Small intestine (tissue), 7 donors: ENCODE results near the gene APOA4. TPM values are rescaled to one million over a fixed set of nuclear protein-coding genes. Genes with fewer than 3 reads are reported as not detected.

Source experiments
- DNase-seq, 2 donors: peaks; one replicate each; pipeline versions ENCODE4 v3.0.0 to v3.0.0-alpha.2; 2013
- FAIRE-seq: peaks from 2 replicates; lab custom pipeline; 2012; peaks lifted over from hg19 to GRCh38; lab: Jason Lieb, UNC
- H3K27ac ChIP-seq, 3 donors: one replicate each; pipeline ENCODE4 v1.5.1; 2013; ENCODE audit warnings: low read length in 2 of 3, mild to moderate bottlenecking in 2 of 3, control low read depth in 1 of 3, inconsistent platforms in 1 of 3, low read depth in 1 of 3, moderate library complexity in 1 of 3
- H3K27me3 ChIP-seq, 3 donors: one replicate each; pipeline ENCODE4 v1.6.1; 2013; ENCODE audit warnings: low read length in 3 of 3, inconsistent platforms in 1 of 3; ENCODE audit not compliant: control insufficient read depth in 3 of 3, insufficient read depth in 3 of 3
- H3K36me3 ChIP-seq, 3 donors: one replicate each; pipeline ENCODE4 v1.6.1; 2013; ENCODE audit warnings: low read length in 3 of 3, inconsistent platforms in 1 of 3, low read depth in 1 of 3, mild to moderate bottlenecking in 1 of 3, moderate library complexity in 1 of 3; ENCODE audit not compliant: control insufficient read depth in 3 of 3, insufficient read depth in 2 of 3
- H3K4me1 ChIP-seq, 3 donors: one replicate each; pipeline ENCODE4 v1.6.1; 2013; ENCODE audit warnings: low read length in 2 of 3, inconsistent platforms in 1 of 3, low read depth in 1 of 3, mild to moderate bottlenecking in 1 of 3, moderate library complexity in 1 of 3; ENCODE audit not compliant: control insufficient read depth in 3 of 3, insufficient read depth in 2 of 3
- H3K4me3 ChIP-seq, 3 donors: one replicate each; pipeline ENCODE4 v1.5.1; 2013; ENCODE audit warnings: low read length in 3 of 3, control low read depth in 1 of 3, inconsistent platforms in 1 of 3, low read depth in 1 of 3, mild to moderate bottlenecking in 1 of 3, moderate library complexity in 1 of 3
- H3K9me3 ChIP-seq, 2 donors: one replicate each; pipeline ENCODE4 v1.6.1; 2013; ENCODE audit warnings: low read depth in 1 of 2, low read length in 1 of 2; ENCODE audit not compliant: control insufficient read depth in 2 of 2, insufficient read depth in 1 of 2
- WGBS, 3 donors: extraction: QIAGEN DNeasy Blood & Tissue Kit; methylation state at CpG; one replicate each; pipeline ENCODE4 v1.1.7; 2013; 5-methylcytosine and 5-hydroxymethylcytosine counted together
- polyA plus RNA-seq, 4 donors: library from polyadenylated mRNA; stranded (reverse) in 3 of 4; unstranded in 1 of 4; fragments of 200-250 nt in 3 of 4; fragments of 120-200 nt in 1 of 4; gene quantifications; one replicate each; pipeline versions ENCODE4 v1.2.1 to v1.2.3, GENCODE V29; 2013
- donor health status: healthy with polysubstance abuse.
- donor health status: control.
- donor health status: control.
- donor health status: Bipolar disorder and iron deficiency.
- donor health status: healthy.

The APOA4 gene
- polyA plus RNA-seq, 4 donors, result 338 to 9,049 (median 4,672) TPM

DNA sequence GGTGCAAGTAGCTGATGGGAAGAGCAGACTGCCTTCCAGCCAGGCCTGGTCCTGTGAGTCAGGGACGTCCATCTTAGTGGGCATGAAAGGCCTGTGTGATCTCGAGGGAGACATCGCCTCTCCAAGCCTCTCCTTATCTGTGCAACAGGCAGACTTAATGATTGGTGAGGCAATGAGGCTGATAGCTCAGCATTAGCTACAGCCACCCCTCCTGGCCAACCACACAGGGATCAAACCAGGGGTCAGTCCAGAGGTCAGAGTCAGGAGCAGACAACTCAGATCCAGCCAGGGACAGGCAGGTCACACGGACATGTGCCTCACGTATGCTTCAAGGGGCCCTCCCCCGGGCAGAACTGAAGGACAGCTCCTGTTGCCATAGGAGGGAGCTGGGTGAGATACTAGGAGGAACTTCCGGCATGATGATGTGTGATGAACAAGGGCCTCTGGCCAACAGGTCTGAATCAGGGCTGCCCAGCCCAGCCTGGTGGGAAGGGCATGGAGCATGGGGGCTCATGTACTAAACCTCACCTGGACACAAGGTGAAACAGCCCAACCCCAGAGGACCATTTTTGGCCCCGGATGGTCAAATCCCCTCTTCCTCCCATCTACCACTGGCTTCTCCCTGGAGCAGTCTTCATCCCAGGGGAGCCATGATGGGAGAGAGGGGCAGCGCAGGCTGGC, 3.8 kb upstream of the APOA4 start:
- H3K27ac ChIP-seq, result peak overlapping the region; percentile 14 to 99 (median 93)
- DNase-seq, result peak; percentile 88 to 95
- FAIRE-seq, result no peak
- H3K4me3 ChIP-seq, result no peak overlapping the region
- no peaks in the 10 kb centered on the region for H3K27me3 ChIP-seq
- WGBS, 3 donors, result 35 to 66% (median 50%) methylated on average over 9 of the region's 9 CpGs
- H3K9me3 ChIP-seq, result no peaks in the 10 kb centered on the region
- H3K36me3 ChIP-seq, result peaks cover 0 to 15% (median 0%) of the 10 kb centered on the region in 3 donors
- H3K4me1 ChIP-seq, result peaks cover 5 to 82% (median 9%) of the 10 kb centered on the region in 3 donors

- Histone ChIP-seq H3K36me3 (peaks cover 0 to 19% (median 4%) of the 10 kb centered on the region in 3 donors), H3K4me3 (no peak overlapping the region), H3K27me3 (no peaks in the 10 kb centered on the region), H3K9me3 (peaks cover 0 to 5% of the 10 kb centered on the region in 2 donors), H3K4me1 (peaks cover 5 to 77% (median 9%) of the 10 kb centered on the region in 3 donors), H3K27ac (peak overlapping the region; percentile 7 to 93 (median 85))
- 48 to 72% (median 62%) methylated on average over 22 of the region's 22 CpGs for WGBS, 3 donors
- FAIRE-seq (no peak), DNase-seq (peak; percentile 26 to 81)
These were observed 3.0 kb upstream of the APOA4 start for GRCh38 chr11:116825854-116826750.

GRCh38 chr11:116825434-116825833, 2.3 kb upstream of the APOA4 start:
- WGBS, 3 donors, result 78 to 84% (median 81%) methylated on average over 5 of the region's 5 CpGs
- Histone ChIP-seq H3K4me3 (no peak overlapping the region), H3K27me3 (no peaks in the 10 kb centered on the region), H3K4me1 (peaks cover 5 to 75% (median 9%) of the 10 kb centered on the region in 3 donors), H3K27ac (peak overlapping the region in 2 of 3 donors; percentile 85 to 93), H3K36me3 (peaks cover 0 to 26% (median 9%) of the 10 kb centered on the region in 3 donors), H3K9me3 (peaks cover 0 to 5% of the 10 kb centered on the region in 2 donors)
- FAIRE-seq, result no peak
- no peak for DNase-seq

GRCh38 chr11:116822575-116822974, 529 bp downstream of the APOA4 start:
- Histone ChIP-seq H3K9me3 (peaks cover 0 to 5% of the 10 kb centered on the region in 2 donors), H3K4me3 (peak overlapping the region in 2 of 3 donors; percentile 55), H3K27me3 (no peaks in the 10 kb centered on the region), H3K27ac (peak overlapping the region in 2 of 3 donors; percentile 89 to 94), H3K36me3 (peaks cover 0 to 41% (median 9%) of the 10 kb centered on the region in 3 donors), H3K4me1 (peaks cover 0 to 51% (median 5%) of the 10 kb centered on the region in 3 donors)
- WGBS, 3 donors, result 74 to 78% (median 75%) methylated on average over 5 of the region's 5 CpGs
- DNase-seq, result peak in 1 of 2 donors; percentile 16
- FAIRE-seq, result no peak

GRCh38 chr11:116821050-116821918, 1.8 kb downstream of the APOA4 start:
- Histone ChIP-seq H3K4me3 (peak overlapping the region in 2 of 3 donors; percentile 55), H3K36me3 (peaks cover 0 to 41% (median 9%) of the 10 kb centered on the region in 3 donors), H3K27ac (peak overlapping the region in 2 of 3 donors; percentile 89 to 94), H3K4me1 (peaks cover 0 to 38% (median 0%) of the 10 kb centered on the region in 3 donors), H3K9me3 (peaks cover 0 to 5% of the 10 kb centered on the region in 2 donors), H3K27me3 (no peaks in the 10 kb centered on the region)
- DNase-seq, result peak in 1 of 2 donors; percentile 11
- FAIRE-seq, result no peak
- 89 to 94% (median 91%) methylated on average over 50 to 51 of the region's 51 CpGs for WGBS, 3 donors

GRCh38 chr11:116819049-116819448, 4.1 kb downstream of the APOA4 start:
- Histone ChIP-seq H3K9me3 (peaks cover 0 to 5% of the 10 kb centered on the region in 2 donors), H3K4me1 (peaks cover 0 to 31% (median 0%) of the 10 kb centered on the region in 3 donors), H3K27me3 (no peaks in the 10 kb centered on the region), H3K36me3 (peaks cover 0 to 41% (median 9%) of the 10 kb centered on the region in 3 donors), H3K27ac (peak overlapping the region in 1 of 3 donors; percentile 94), H3K4me3 (peak overlapping the region in 1 of 3 donors; percentile 55)
- FAIRE-seq, result no peak
- WGBS, 3 donors, result 81 to 88% (median 87%) methylated on average over 9 of the region's 9 CpGs
- peak; percentile 33 to 51 for DNase-seq

GRCh38 chr11:116814502-116814901, 8.6 kb downstream of the APOA4 start:
- WGBS, 3 donors, result 76 to 96% (median 91%) methylated on average over 6 of the region's 6 CpGs
- no peak overlapping the region for H3K4me3 ChIP-seq
- FAIRE-seq (no peak), DNase-seq (no peak)
- peaks cover 0 to 5% of the 10 kb centered on the region in 2 donors for H3K9me3 ChIP-seq
- peaks cover 0 to 25% (median 0%) of the 10 kb centered on the region in 3 donors for H3K4me1 ChIP-seq
- H3K27me3 ChIP-seq, result no peaks in the 10 kb centered on the region
- H3K27ac ChIP-seq, result peak overlapping the region in 2 of 3 donors; percentile 52 to 79
- peaks cover 0 to 6% (median 0%) of the 10 kb centered on the region in 3 donors for H3K36me3 ChIP-seq
